Measurements from ENCODE around the gene MEGF8. TPM values are rescaled to one million over a fixed set of nuclear protein-coding genes. Genes with fewer than 3 reads are reported as not detected.

Gene MEGF8
- total and polyA plus RNA-seq, 12 donors, result 10.2 to 44.6 (median 40.2) TPM

- Histone ChIP-seq H3K36me3 (no peaks in the 10 kb centered on the region), H3K9me3 (no peaks in the 10 kb centered on the region), H3K27ac (no peak overlapping the region), H3K4me1 (peaks cover 9 to 39% (median 29%) of the 10 kb centered on the region in 9 donors), H3K27me3 (peaks cover 12 to 31% (median 26%) of the 10 kb centered on the region in 7 donors), H3K4me3 (peak overlapping the region in 4 of 10 donors; percentile 75 to 89 (median 87))
- intact Hi-C loops (cut with DNase I), result loop anchor here in 5 of 10 donors (10.0 kb wide), 1 partner anchor 192 kb away; the partner anchor contains the start of gene POU2F2 (in 5 of the 5)
- ATAC-seq, result no peak
- DNase-seq, result no peak
- no peak for TF ChIP-seq CTCF (IDR thresholded peaks at IDR 0.05)
Measured at GRCh38 chr19:42326969-42327368, 1.5 kb downstream of the MEGF8 start.

GRCh38 chr19:42327381-42327780 lies 1.9 kb downstream of the MEGF8 start:
- intact Hi-C loops (cut with DNase I), result loop anchor here in 5 of 10 donors (10.0 kb wide), 1 partner anchor 193 kb away; the partner anchor contains the start of gene POU2F2 (in 5 of the 5)
- DNase-seq (no peak), ATAC-seq (no peak)
- Histone ChIP-seq H3K36me3 (no peaks in the 10 kb centered on the region), H3K4me3 (no peak overlapping the region), H3K27me3 (peaks cover 12 to 27% (median 23%) of the 10 kb centered on the region in 7 donors), H3K27ac (no peak overlapping the region), H3K9me3 (no peaks in the 10 kb centered on the region), H3K4me1 (peaks cover 9 to 43% (median 29%) of the 10 kb centered on the region in 9 donors)
- no peak for TF ChIP-seq CTCF (IDR thresholded peaks at IDR 0.05)
- 85 to 89% methylated on average over 5 of the region's 5 CpGs for WGBS, 2 donors

GRCh38 chr19:42328106-42328505 lies 2.7 kb downstream of the MEGF8 start:
- ATAC-seq (no peak), DNase-seq (no peak)
- Histone ChIP-seq H3K36me3 (no peaks in the 10 kb centered on the region), H3K27me3 (peaks cover 12 to 20% (median 18%) of the 10 kb centered on the region in 7 donors), H3K4me1 (peaks cover 9 to 45% (median 29%) of the 10 kb centered on the region in 9 donors), H3K4me3 (no peak overlapping the region), H3K27ac (no peak overlapping the region), H3K9me3 (no peaks in the 10 kb centered on the region)
- intact Hi-C loops (cut with DNase I), result loop anchor here in 5 of 10 donors (10.0 kb wide), 1 partner anchor 193 kb away; the partner anchor contains the start of gene POU2F2 (in 5 of the 5)
- WGBS, 2 donors, result 62 to 75% methylated on average over 1 of the region's 1 CpG
- no peak for TF ChIP-seq CTCF (IDR thresholded peaks at IDR 0.05)

- no peak for TF ChIP-seq CTCF (IDR thresholded peaks at IDR 0.05)
- WGBS, 2 donors, result 73 to 79% methylated on average over 2 of the region's 2 CpGs
Measured at GRCh38 chr19:42328854-42329253, 3.4 kb downstream of the MEGF8 start.

More at GRCh38 chr19:42328854-42329253, 3.4 kb downstream of the MEGF8 start:
- intact Hi-C loops (cut with DNase I), result loop anchor here in 5 of 10 donors (10.0 kb wide), 1 partner anchor 194 kb away; the partner anchor contains the start of gene POU2F2 (in 5 of the 5)
- Histone ChIP-seq H3K4me3 (no peak overlapping the region), H3K36me3 (peaks cover 0 to 4% (median 0%) of the 10 kb centered on the region in 9 donors), H3K27me3 (peaks cover 7 to 12% (median 11%) of the 10 kb centered on the region in 7 donors), H3K27ac (no peak overlapping the region), H3K9me3 (no peaks in the 10 kb centered on the region), H3K4me1 (peaks cover 9 to 45% (median 29%) of the 10 kb centered on the region in 9 donors)
- DNase-seq (no peak), ATAC-seq (no peak)
